Left lobe of liver (tissue), 2 donors: ENCODE results near the gene ARAP1. TPM values are rescaled to one million over a fixed set of nuclear protein-coding genes. Genes with fewer than 3 reads are reported as not detected.
"Not testable (repeated sequence)": the region's sequence is repeated elsewhere in the genome, so short reads cannot be mapped to it uniquely, and the experiment has no call there.

Experiments used
- ATAC-seq: fragments of 200-7000 bp; cut with Tn5 transposase; one replicate; pipeline ENCODE4 v1.9.1; 2020; ENCODE audit warnings: mild to moderate bottlenecking, moderate library complexity
- DNase-seq: peaks from one replicate; pipeline ENCODE4 v3.0.0-alpha.2; 2020; ENCODE audit warnings: low spot score
- total RNA-seq: library from RNA; stranded (reverse); gene quantifications from one replicate; pipeline ENCODE4 v1.2.1, GENCODE V29; 2021
- donor health status: DM: no; HTN: no; CAD: no; lungs with moderate emphysema.
- donor health status: DM: no; HTN: yes; CAD: no.

ARAP1 gene
- 37.5 TPM for total RNA-seq

DNA sequence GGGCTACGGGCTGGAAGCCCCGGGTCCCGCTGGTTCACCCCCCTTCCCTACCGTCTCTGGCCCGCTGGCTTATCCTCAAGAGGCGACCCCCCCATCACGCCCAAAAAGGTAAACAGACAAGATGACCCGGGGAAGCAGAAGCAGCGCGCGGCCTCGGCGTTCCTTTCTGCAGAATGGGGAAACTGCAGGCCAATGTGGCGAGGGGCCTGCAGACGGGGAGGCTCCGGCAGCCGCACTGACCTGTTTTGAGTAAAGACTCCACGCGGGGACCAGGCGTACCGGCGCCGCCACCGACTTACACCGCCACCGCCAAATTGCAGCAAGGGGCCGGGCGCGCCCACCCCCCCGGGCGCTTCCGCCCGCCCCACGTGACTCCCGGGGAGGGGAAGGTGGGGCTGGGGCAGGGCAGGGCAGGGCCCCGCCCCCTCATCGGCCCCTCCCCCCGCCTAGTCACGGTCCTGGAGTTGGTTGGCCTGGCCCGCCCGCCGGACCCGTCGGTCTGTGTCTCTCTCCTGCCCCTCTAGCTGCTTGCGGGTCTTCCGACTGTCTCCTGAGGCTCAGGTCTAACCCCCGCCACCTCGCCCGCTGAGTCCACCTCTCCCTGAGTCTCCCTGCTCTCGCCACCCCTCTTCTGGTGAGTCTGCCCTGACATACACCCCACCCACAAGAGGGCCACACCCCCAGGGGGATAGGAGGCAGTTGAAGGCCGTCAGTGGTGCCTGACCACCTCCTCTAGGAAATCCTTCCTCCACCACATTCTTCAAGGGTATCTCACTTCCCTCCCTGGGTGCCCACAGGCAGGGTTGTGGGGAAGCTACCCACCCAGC lies at the start of gene ARAP1:
TSS of gene ARAP1 (minus strand) at position 321 of the 827 bp plus-strand sequence. CDS start 25,280 bp downstream, outside the sequence.
- ATAC-seq: peak; percentile 80
- peak; percentile 75 for DNase-seq

DNA sequence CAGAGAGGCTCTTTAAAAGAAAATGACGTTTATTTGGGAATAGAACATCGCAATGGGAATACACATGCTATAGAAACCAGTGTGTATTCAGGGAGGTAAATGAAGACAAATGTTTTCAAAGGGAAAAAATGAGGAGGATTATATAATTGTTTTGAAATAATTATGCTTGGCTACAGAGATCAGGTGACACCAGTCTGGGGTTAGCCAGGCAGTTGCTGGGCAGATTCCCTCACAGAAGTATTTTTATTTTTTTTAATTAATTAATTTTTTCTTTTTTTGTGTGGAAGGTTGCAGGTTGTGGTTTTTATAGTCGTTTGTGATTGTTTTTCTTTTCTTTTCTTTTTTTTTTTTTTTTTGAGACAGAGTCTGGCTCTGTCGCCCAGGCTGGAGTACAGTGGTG lies 47.2 kb upstream of the ARAP1 start:
- ATAC-seq (no peak), DNase-seq (no peak)

DNA sequence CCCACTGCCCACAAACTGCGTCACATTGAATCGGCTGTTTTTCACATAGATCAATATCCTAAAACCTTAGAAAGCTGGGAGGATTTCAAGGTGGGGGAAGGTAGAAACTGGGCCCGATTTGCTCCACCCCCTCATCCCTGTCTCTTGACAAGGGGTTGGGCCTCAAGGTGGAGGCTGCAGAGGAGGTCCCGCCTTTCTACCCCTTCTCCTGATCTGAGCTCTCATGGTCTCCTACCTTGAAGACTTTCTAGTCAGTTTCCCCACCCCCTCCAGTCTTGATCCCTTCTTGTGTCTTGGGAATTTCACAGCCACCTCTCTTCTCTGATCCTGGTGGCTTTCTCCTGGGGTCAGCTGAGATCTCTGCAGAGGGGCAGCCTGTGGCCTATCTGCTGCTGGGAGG lies 46.2 kb upstream of the ARAP1 start:
- no peak for DNase-seq
- ATAC-seq: no peak

DNA sequence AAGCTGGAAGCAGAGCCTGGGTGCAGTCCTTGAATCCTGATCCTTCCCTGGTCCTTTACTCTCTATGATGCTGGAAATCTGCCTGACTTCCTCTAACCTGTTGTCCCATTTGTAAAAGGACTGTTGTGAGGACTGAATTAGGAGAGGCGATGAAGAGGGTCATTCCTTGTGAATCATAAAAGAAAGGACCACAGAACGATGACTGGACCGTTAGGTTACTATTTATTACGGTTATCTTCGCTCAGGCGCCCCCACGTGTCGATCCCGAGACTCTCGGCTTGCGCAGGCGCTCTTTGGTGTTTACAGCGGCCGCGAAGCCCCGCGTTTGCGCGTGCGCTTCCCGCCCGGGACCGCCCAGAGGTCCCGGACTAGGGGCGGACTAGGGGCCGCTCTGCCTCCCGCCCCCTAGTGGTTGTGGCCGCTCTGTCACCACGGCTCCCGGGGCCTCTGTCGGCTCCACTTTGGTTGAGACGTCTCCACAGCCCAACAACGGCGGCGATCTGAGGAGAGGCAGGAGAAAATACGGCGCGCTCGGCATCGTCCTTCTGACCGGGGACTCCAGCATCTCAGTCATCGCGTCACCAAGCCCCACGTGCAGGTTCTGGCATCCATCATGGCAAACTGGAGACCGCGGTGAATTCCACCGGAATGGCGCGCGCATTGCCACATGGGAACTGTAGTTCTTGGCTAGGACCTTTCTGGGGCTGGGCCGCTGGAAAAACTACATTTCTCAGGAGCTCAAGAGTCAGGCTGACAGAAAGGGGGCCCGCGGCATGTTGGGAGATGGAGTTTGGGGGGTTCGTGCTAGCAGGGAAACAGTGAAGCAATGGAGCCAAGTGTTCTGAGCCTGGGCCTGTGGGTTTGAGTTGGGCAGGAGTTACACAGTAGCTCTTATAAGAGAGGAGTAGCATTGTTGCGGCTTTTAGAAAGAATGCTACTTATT lies 41.5 kb upstream of the ARAP1 start, which contains the start of gene STARD10:
TSS of gene STARD10 (minus strand) at position 623 of the 943 bp plus-strand sequence. CDS start 12,866 bp downstream, outside the sequence.
- DNase-seq: peak; percentile 97
- ATAC-seq: peak; percentile 91

DNA sequence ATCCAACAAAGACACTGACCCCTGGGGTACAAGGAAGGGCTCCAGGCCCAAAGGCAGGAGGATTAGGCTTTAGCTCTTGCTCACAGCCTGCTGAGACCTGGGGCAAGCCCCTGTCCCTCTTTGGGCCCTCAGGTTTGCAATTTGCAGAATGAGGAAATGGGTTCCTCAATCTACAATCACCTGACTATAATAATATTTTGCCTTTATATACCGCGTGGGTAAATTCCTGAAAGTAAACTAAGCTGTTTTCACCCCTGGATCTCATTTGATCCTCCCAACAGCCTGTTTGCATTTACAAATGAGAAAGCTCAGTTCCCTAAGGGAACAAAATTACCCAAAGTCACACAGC lies 40.8 kb upstream of the ARAP1 start:
- DNase-seq (no peak), ATAC-seq (no peak)

DNA sequence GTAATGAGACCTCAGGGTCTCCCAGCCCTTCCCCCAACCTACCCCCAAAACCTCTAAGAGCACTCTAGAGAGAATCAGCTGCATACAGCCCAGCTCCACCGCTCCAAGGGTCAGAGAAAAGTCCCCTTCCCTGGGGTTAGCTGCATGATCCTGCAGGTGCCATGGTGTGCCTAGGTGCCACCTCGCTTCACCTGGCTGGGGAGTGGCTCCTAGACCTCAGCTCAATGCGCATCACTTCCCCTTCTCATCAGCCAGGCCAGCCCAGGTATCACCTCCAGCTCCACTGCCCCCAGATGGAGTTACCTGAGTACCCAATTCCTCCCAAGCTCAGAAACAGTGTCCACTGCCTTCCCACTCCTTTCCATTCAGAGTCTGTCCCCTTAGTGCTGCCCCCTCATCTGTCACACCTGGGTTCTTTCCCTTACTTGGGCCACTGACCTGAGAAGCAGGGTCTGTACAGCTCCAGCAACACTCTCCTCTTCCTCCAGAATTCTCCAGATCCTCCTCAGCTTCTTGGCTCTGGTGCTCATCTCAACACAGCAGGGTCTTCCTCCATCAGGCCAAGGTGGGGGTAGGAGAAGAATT lies 40.3 kb upstream of the ARAP1 start:
- no peak for ATAC-seq
- no peak for DNase-seq

DNA sequence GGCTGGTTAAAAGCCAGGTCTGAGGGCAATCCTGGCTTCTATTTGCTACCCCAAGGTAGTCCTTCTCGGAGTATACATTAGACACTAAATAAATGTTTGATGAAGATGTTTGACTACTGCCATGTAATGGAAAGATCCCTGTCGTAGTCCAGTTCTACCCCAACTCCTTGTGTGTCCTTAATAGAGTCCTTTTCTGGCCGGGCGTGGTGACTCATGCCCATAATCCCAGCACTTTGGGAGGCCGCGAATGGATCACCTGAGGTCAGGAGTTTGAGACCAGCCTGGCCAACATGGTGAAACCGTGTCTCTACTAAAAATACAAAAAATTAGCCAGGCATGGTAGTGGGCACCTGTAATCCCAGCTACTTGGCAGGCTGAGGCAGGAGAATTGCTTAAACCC lies 39.0 kb upstream of the ARAP1 start:
- not testable (repeated sequence) for DNase-seq, ATAC-seq

DNA sequence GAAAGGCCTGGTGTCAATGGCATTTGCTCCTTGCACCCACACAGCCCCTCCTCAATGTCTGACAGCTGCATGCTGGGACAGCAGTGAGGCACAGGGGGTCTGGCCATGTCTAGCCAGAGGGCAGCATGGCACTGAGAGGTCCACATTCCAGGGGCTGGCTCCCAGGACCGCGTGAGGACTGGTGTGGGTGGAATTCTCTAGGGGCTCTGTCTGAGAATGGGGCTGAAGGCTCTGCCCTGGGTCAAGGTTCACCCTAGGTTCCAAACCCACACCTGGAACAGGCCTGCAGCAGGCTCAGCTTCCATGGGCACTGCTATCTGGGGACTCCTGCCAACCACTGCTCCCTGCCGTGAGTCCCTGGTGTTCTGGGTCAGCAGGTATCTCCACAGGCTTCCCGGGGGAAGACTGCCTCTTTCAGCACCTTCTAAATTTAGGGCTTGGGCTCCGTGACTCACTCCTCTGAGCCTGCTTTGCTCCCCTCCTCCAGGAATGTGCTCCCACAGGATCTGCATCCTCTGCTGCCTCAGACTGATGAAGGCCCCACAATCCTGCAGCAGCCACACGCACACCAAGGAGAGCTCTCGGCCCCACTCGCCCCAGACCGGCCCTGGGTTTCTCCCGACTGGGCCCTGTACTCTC lies 37.4 kb upstream of the ARAP1 start:
- ATAC-seq (peak; percentile 52), DNase-seq (peak; percentile 86)

DNA sequence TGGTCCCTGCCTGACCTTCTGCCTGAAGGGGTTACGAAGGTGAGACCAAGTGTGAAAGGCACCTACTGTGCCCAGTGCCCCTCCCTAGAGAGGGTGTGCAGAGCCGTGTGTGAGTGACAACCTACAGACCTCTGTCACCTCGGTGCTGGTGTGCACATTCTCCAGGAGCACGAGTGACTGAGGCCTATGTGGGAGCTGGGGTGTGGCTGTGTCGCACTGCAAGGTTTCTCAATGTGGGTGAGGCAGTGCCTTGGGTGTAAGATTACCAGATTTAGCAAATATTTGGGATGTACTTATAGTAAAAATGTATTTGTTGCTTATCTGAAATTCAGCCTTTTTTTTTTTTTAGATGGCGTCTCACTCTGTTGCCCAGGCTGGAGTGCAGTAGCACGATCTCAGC lies 36.0 kb upstream of the ARAP1 start:
- no peak for ATAC-seq
- DNase-seq: no peak

DNA sequence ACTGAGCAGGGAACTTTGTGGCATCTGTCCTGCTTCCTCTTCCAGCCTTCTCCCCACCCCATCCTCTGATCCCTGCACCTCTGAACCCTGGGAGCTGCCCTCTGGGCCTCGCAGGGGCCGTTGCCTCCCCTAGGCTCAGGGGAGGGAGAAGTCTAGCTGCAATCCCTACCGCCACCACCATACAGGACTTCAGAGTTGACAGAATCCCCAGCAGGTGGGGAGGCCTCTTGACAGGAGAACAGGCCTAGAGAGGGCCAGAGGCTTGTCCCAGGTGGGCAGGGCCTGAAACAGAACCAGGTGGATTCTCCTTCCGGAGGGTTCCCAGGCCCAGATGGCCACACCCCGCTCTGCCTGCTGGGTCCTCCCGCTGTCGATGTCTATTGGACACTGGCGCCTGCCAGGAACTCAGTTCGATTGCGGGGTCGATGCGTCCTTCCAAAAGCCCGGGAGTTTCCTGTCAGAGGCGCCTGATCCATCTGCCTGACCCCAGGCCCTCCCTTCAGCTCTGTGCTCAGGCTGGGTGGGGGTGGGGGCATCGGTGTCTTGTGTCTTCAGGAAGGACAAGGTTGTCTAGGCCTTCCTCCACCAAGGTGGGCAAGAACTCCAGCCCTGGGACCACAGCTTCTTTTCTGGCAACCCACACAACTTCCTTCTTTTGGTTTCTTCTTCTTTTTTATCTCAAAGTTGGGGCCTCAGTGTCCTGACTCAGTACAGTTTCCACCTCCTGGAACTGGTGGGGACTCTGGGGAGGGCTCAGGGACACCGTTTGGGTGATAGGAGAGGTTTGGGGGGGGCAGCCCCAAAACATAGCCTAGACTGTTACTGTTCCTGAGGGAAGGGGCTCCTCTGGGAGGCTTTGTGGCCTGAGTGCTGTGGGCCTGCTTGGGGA lies 35.3 kb upstream of the ARAP1 start:
- DNase-seq (peak; percentile 95), ATAC-seq (peak; percentile 81)

DNA sequence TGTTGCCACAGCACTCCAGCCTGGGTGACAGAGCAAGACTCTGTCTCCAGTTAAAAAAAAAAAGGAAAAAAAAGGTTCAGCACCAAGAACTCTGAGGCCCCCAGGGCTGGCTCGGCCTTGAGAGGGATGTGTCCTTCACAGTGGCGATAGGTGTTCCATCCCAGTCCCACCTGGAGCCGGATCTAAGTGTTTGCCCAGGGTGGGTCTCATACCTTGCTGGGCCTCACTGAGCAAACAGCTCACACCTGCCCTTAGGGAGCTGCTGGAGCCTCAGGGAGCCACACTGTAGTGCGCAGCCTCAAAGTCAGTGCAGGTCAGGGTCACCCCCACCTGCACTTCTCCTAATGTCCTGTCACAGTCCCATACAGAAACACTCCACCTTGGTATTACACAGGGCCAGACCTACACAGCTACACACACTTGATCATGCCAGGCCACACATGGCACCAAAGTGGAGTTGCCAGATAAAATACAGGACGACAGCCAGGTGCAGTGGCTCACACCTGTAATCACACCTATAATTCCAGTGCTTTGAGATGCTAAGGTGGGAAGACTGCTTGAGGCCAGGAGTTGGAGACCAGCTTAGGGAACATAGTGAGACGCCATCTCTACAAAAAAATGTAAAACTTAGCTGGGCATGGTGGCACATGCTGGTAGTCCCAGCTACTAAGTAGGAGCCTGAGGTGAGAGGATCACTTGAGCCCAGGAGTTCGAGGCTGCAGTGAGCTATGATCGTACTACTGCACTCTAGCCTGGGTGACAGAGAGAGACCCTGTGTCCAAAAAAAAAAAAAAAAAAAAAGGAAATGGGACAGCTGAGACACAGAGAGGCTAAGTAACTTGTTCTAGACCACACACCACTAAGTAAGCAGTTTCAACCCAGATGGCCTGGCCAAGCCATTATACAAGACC lies 34.4 kb upstream of the ARAP1 start:
- DNase-seq (no peak), ATAC-seq (no peak)

DNA sequence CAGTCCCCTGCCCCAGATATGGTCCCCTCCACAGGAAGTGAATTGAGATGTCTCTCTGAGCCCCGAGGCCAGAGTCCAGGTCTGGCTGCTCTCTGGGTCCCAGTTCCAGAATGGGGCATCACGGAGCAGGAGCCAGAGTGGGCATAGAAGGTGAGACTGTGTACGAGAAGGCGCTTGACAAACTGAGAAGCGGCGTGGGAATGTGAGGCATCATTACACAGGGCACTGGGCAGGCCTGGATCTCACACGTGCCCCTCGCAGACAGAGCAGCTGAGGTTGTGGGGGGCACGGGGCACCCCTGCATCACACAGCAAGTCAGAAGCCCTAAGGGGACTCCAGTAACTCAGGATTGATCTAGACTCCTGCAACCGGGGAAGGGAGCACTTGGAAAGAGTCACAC lies 32.5 kb upstream of the ARAP1 start:
- DNase-seq (no peak), ATAC-seq (no peak)

DNA sequence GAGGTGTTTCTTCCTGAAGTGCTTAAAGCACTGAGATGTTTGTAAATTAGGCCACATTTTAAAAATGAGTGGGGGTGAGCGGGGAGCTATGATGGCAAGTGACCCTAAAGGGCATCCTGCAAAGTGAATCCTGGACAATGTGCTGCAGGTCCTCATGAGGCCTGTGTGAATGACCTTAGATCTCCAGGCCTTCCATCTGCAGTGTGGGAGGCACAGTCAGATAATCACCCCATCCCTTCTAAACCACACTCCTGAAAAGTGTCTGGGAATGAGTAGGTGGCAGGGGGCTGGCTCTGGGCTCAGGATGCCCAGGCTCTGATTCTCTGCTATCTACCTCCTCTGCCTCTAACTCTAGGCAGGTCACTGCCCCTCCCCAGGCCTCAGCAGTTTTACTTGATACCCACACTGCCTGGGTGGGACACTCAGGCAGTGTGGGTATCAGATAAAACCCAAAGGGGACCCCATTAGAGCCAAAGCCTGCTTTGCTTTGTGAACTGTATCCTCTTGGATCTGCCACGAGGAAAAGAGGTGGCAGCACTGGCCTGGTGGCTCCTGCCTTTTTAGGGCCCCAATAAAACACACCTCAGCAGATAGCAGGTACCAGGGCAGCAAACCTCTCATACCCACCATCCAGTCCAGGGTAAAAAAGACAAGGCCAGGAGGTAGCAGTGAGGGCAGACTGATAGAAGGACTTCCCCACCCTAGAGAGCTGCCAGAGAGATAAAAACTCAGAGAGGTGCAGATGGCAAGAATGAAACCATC lies 31.1 kb upstream of the ARAP1 start:
- ATAC-seq: no peak
- no peak for DNase-seq

DNA sequence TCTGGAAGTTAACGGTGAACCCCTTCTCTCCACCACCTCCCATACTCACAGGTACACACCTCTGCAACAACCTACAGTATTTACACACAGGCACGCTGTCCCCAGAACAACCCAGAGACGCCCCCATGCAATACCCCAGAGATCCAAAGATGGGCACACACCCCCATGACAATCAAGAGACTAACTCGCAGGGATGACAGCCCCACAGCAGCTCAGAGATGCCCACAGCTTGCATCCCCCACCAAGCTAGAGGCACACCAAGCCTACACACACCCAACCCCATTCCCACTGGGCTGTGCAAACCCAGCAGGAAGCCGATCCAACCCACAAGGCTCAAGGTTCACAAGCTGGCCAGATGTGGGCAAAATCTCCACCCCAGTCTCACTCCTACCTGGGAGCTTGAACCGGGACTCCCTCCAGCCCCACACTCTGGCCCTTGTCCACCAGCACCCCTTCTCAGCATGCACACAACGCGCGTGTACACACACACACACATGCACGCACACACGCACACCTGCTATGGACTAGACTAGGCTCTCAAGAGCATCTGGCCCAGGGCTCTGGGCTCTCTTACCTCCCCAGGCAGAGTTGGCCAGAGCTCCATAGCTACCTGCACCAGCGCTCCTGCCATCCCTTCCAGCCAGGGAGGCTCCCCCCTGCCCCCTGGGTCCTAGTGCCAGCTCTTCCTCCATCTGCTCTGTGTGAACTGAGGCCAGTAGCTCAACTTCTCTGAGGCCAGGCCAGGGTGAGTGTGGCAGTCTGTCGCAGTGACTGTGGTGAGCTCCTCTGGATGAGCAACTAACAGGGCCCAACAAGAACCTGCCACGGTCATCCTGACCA lies 30.1 kb upstream of the ARAP1 start:
- ATAC-seq: peak; percentile 45
- DNase-seq: peak; percentile 88

DNA sequence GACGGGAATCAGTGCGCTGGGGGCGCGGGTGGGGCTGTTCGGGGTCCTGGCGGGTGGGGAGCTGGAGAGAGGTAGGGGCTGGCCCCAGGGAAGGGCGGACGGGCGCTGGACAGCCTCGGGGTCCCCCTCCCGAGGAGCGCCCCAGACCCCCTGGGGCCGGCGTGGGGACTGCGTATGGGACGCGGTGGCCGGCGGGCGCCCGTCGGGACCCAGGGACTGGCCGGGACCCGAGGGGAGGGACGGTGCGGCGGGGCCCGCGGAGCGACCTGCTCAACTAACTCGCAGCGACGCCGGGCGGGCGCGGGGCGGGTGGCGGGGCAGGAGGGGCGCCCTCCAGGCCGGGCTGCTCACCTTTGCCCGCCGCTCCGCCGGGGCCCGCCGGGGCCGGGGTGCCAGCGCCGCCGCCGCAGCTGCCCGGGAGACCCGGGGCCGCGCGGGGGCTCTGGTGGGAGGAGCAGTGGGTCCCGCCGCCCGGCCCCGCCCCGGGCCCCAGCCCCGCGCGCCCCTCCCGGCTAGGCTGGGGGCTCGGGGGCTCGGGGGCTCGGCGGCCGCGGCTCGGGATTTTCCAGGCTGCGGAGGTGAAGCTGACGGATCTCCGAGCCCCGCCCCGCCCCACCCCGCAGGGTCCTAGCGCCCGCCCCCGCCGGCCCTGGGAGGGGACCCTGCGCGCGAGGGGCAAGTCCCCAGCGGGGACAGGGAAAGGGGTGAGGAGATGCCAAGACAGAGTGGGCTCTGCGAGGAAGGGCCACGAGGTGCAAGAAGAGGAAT lies 29.3 kb upstream of the ARAP1 start:
- DNase-seq: peak; percentile 70
- ATAC-seq: peak; percentile 13

DNA sequence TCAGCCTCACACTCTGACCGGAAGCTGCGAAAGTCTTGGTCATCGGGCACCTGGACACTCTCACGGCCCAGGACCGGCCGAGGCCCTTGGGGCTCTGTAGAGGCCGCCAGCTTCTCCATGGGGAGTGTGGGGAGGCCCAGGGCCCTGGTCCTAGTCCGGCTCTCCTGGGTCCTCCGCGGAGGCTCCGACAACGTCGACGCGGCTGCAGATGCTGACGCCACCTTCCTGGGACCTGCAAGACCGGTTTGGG lies 28.8 kb upstream of the ARAP1 start:
- ATAC-seq (no peak), DNase-seq (peak; percentile 51)
